Heart left ventricle (tissue), 16 donors: ENCODE results near the gene GRIN3B. TPM values are rescaled to one million over a fixed set of nuclear protein-coding genes. Genes with fewer than 3 reads are reported as not detected.

Experiments
- ATAC-seq, 4 donors: fragments of 200-7000 bp; cut with Tn5 transposase; one replicate each; pipeline ENCODE4 v1.9.1; 2020 to 2022; ENCODE audit warnings: moderate library complexity in 4 of 4, mild to moderate bottlenecking in 3 of 4, moderate number of reproducible peaks in 1 of 4
- DNase-seq, 5 donors: peaks; one replicate each; pipeline ENCODE4 v3.0.0-alpha.2; 2020
- H3K27ac ChIP-seq, 12 donors: fragments of 200-600 bp; sonication (generic) in 4 of 12; one replicate each; pipeline versions ENCODE4 v1.5.0 to v1.8.0; 2016 to 2022; ENCODE audit warnings: mild to moderate bottlenecking in 2 of 12
- H3K27me3 ChIP-seq, 9 donors: fragments of 200-600 bp; sonication (generic) in 2 of 9; one replicate each; pipeline versions ENCODE4 v1.5.1 to v1.8.0; 2016 to 2022; ENCODE audit warnings: mild to moderate bottlenecking in 3 of 9
- H3K36me3 ChIP-seq, 9 donors: fragments of 200-600 bp; sonication (generic) in 2 of 9; one replicate each; pipeline versions ENCODE4 v1.5.0 to v1.8.0; 2018 to 2022; ENCODE audit warnings: mild to moderate bottlenecking in 2 of 9
- H3K4me1 ChIP-seq, 12 donors: fragments of 200-600 bp; sonication (generic) in 4 of 12; one replicate each; pipeline versions ENCODE4 v1.5.0 to v1.8.0; 2016 to 2022; ENCODE audit warnings: mild to moderate bottlenecking in 3 of 12
- H3K4me3 ChIP-seq, 12 donors: fragments of 200-600 bp; sonication (generic) in 4 of 12; one replicate each; pipeline versions ENCODE4 v1.5.0 to v1.8.0; 2017 to 2022; ENCODE audit warnings: mild to moderate bottlenecking in 9 of 12, moderate library complexity in 4 of 12
- H3K9me3 ChIP-seq, 12 donors: fragments of 200-600 bp; sonication (generic) in 4 of 12; one replicate each; pipeline versions ENCODE4 v1.5.0 to v1.8.0; 2016 to 2022; ENCODE audit warnings: mild to moderate bottlenecking in 1 of 12
- POLR2A ChIP-seq, 2 donors: fragments of 450-650 bp; IDR thresholded peaks; one replicate each; pipeline ENCODE4 v1.6.1; 2017; ENCODE audit warnings: antibody characterized with exemption in 2 of 2, mild to moderate bottlenecking in 2 of 2, moderate library complexity in 2 of 2
- WGBS, 4 donors: extraction: QIAGEN DNeasy Blood & Tissue Kit in 2 of 4; methylation state at CpG; one replicate each; pipeline versions ENCODE4 v1.1.5 to v1.1.7; 2013 to 2018; 5-methylcytosine and 5-hydroxymethylcytosine counted together
- intact Hi-C, 10 donors: fragments of 100-400 bp; cut with DNase I; formaldehyde crosslinking; loops; one replicate each; pipeline versions ENCODE4 v1.11.1 to v1.14.2; 2022
- polyA plus RNA-seq, 2 donors: library from polyadenylated mRNA; stranded (reverse); fragments of 200-250 nt; gene quantifications; one replicate each; pipeline ENCODE4 v1.2.3, GENCODE V29; 2013
- total RNA-seq, 9 donors: library from RNA; depleted of rRNA in 2 of 9; stranded (reverse); fragments of >200 nt in 2 of 9; fragmentation: NEBNext Ultra II Directional in 3 of 9; extraction: Animal tissue kit (Norgen Biotek cat#: 25700) in 3 of 9; gene quantifications; one replicate each; pipeline versions ENCODE4 v1.1.0 to v1.2.4, GENCODE V29; 2016 to 2023
- TF ChIP-seq, protein P1 (sequence below), 12 donors: fragments of 200-600 bp; sonication (generic) in 4 of 12; IDR thresholded peaks; one replicate each; pipeline versions ENCODE4 v1.5.0 to v1.8.0; 2018 to 2022; ENCODE audit warnings: antibody characterized with exemption in 12 of 12, mild to moderate bottlenecking in 5 of 12
- donor health status: ischemic (EF 13 %, LVEDD 7.1; RV severe dilation, severe dysfunction).
- donor health status: healthy with polysubstance abuse.
- donor health status: DM: no; HTN: yes; CAD: no.
- donor health status: DM: no; HTN: no; CAD: no.
- donor health status: ischemic (EF 25% LVEDD 6.9; RV normal size, moderate dysfunction).
- donor health status: ischemic (EF 25% LVEDD 5.7; RV mildly dilated, moderate dysfunction).
- donor health status: healthy.
- donor health status: DM: yes; HTN: yes; CAD: no.
- donor health status: ischemic (EF 35%, LVEDD 5.7; RV mildly dilated, moderate dysfunction).
- donor health status: nonischemic (EF 11% LVEDD 7.7; RV severe dilation, severe dysfunction).
- donor health status: DM: yes; HTN: yes; CAD: no.
- donor health status: PGD.
- donor health status: ischemic (EF 29% LVEDD 5.4; RV normal size, mild dysfunction).
- donor health status: nonischemic (EF 23%, LVEDD 6.1; RV moderate dilation, normal function).

Gene GRIN3B
- total and polyA plus RNA-seq, 11 donors = 0.01 to 0.51 (median 0.09) TPM; not detected in 8

DNA sequence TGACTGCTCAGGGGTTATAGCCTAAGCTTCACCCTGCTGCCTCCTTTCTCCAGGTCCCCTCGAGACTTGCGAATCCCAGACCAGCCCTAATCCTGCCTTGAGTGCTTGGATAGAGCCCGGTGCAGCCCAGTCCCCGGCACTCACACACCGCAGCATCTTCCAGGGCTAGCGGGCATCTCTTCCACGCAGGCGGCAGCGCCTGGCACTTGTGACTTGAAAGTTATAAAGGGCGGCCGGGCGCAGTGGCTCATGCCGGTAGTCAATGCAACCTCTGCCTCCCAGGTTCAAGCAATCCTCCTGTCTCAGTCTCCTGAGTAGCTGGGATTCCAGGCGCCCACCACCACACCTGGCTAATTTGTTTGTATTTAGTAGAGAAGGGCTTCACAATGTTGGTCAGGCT lies 14.1 kb upstream of the GRIN3B start:
- DNase-seq (no peak), ATAC-seq (no peak)
- Histone ChIP-seq H3K27ac (no peak overlapping the region), H3K4me3 (no peak overlapping the region), H3K27me3 (no peaks in the 10 kb centered on the region), H3K4me1 (peaks cover 3 to 30% (median 19%) of the 10 kb centered on the region in 12 donors), H3K9me3 (no peaks in the 10 kb centered on the region), H3K36me3 (peaks cover 0 to 44% (median 19%) of the 10 kb centered on the region in 9 donors)
- TF ChIP-seq, protein P1, sequence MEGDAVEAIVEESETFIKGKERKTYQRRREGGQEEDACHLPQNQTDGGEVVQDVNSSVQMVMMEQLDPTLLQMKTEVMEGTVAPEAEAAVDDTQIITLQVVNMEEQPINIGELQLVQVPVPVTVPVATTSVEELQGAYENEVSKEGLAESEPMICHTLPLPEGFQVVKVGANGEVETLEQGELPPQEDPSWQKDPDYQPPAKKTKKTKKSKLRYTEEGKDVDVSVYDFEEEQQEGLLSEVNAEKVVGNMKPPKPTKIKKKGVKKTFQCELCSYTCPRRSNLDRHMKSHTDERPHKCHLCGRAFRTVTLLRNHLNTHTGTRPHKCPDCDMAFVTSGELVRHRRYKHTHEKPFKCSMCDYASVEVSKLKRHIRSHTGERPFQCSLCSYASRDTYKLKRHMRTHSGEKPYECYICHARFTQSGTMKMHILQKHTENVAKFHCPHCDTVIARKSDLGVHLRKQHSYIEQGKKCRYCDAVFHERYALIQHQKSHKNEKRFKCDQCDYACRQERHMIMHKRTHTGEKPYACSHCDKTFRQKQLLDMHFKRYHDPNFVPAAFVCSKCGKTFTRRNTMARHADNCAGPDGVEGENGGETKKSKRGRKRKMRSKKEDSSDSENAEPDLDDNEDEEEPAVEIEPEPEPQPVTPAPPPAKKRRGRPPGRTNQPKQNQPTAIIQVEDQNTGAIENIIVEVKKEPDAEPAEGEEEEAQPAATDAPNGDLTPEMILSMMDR (IDR thresholded peaks at IDR 0.05) = no peak
- TF ChIP-seq POLR2A (IDR thresholded peaks at IDR 0.05) = no peak
- intact Hi-C loops = loop anchor here in 3 of 10 donors (5.0 to 10.0 kb wide), 3 partner anchors 121 to 214 kb away; no protein-coding TSS in a partner anchor
- WGBS, 4 donors = 91 to 93% (median 92%) methylated on average over 11 to 14 of the region's 14 CpGs

- Histone ChIP-seq H3K9me3 (no peaks in the 10 kb centered on the region), H3K27ac (no peak overlapping the region), H3K4me1 (peaks cover 0 to 22% (median 14%) of the 10 kb centered on the region in 12 donors), H3K36me3 (peaks cover 0 to 57% (median 19%) of the 10 kb centered on the region in 9 donors), H3K4me3 (no peak overlapping the region), H3K27me3 (no peaks in the 10 kb centered on the region)
- WGBS, 4 donors = 82 to 86% (median 82%) methylated on average over 10 to 14 of the region's 14 CpGs
- intact Hi-C loops = loop anchor here in 3 of 10 donors (5.0 to 10.0 kb wide), 3 partner anchors 123 to 216 kb away; no protein-coding TSS in a partner anchor
- no peak for ATAC-seq
- no peak for DNase-seq
- TF ChIP-seq, protein P1 (IDR thresholded peaks at IDR 0.05) = no peak
- TF ChIP-seq POLR2A (IDR thresholded peaks at IDR 0.05) = no peak
Observed at GRCh38 chr19:988081-988480, 12.1 kb upstream of the GRIN3B start.

DNA sequence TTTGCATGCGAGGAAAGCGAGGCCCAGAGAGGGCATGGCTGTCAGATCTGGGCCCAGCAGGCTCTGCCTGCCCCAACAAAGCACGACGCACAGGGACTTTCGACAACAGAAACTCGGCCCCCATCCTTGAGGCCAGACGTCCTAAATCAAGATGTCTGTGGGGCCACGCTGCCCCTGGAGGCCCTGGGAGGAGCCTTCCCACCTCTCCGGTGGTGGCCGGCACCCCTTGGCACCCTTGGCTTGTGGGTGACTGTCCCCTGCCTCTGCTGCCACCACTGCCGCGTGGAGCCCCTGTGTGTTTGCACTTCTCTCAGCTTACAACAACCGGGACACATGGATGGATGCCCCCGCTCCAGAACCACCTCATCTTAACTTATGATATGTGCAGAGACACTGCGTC lies 11.7 kb upstream of the GRIN3B start:
- no peak for DNase-seq
- intact Hi-C loops = loop anchor here in 3 of 10 donors (5.0 to 10.0 kb wide), 3 partner anchors 124 to 216 kb away; no protein-coding TSS in a partner anchor
- H3K27me3 ChIP-seq = no peaks in the 10 kb centered on the region
- 88 to 90% (median 89%) methylated on average over 11 to 15 of the region's 15 CpGs for WGBS, 4 donors
- no peak overlapping the region for H3K27ac ChIP-seq
- no peak overlapping the region for H3K4me3 ChIP-seq
- H3K9me3 ChIP-seq = no peaks in the 10 kb centered on the region
- ATAC-seq = no peak
- TF ChIP-seq, protein P1 (IDR thresholded peaks at IDR 0.05) = no peak
- TF ChIP-seq POLR2A (IDR thresholded peaks at IDR 0.05) = no peak
- peaks cover 0 to 61% (median 19%) of the 10 kb centered on the region in 9 donors for H3K36me3 ChIP-seq
- H3K4me1 ChIP-seq = peaks cover 0 to 17% (median 11%) of the 10 kb centered on the region in 12 donors

- DNase-seq = no peak
- intact Hi-C loops = loop anchor here in 3 of 10 donors (5.0 to 10.0 kb wide), 3 partner anchors 125 to 217 kb away; no protein-coding TSS in a partner anchor
- Histone ChIP-seq H3K27me3 (no peaks in the 10 kb centered on the region), H3K4me1 (peaks cover 0 to 11% (median 6%) of the 10 kb centered on the region in 12 donors), H3K27ac (no peak overlapping the region), H3K9me3 (no peaks in the 10 kb centered on the region), H3K36me3 (peaks cover 0 to 70% (median 19%) of the 10 kb centered on the region in 9 donors), H3K4me3 (no peak overlapping the region)
- no peak for TF ChIP-seq POLR2A (IDR thresholded peaks at IDR 0.05)
- TF ChIP-seq, protein P1 (IDR thresholded peaks at IDR 0.05) = peak in 2 of 12 donors; percentile 12 to 24
- ATAC-seq = no peak
- WGBS, 4 donors = 90 to 92% (median 91%) methylated on average over 25 of the region's 25 CpGs
Observed at GRCh38 chr19:989381-990081, 10.7 kb upstream of the GRIN3B start.
